ENCODE results near the gene C15orf62.

DNA sequence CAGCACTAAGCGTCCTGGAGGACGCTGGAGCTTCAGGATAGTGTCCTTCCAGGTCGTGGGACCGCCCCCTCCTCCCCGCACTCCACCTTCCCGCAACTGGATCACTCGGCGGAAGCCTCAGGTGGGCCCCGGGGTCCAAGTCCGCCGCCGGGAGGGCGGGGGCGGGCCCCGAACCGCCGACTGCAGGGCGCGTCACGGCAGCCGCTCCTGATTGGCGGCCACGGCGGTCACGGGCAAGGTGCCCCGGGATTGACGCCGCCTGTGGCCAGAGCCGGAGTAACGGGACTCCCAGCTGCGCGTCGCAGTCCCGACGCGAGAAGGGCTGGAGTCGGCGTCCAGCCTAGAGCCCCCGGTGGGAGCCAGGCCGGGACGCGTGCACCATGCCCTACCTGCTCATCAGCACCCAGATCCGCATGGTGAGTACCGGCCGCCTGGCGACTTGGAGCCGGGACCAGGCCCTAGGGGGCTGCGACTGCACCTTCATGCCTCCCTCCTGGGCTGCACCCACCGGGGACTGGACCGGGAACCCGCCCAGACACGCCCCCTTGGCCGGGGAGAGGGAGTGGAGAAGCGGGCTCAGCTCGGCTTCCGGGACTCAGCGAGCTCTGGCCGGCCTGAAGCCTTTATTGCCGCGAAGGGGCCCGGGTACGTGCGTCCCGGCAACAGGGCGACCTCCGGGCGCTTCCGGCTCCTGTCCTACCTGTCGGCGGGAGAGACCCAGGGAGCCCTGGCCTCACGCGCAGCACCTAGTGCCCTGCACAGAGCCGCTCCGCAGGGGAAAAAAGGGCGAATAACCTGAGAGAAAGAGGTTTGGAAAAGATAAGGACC is 5.8 kb upstream of the C15orf62 start, which contains the start of gene GCHFR:
- TF ChIP-seq EZH2 (IDR thresholded peaks at IDR 0.05; ENCODE audit: insufficient read depth, poor library complexity, severe bottlenecking) (no peak), EZH2phosphoT487 (IDR thresholded peaks at IDR 0.05; ENCODE audit: insufficient read depth, low read depth) (no peak)
